Body of pancreas (tissue), 4 donors: ENCODE measurements around the gene HOXD8. TPM values are rescaled to one million over a fixed set of nuclear protein-coding genes. Genes with fewer than 3 reads are reported as not detected.

Experiments used
- ATAC-seq: fragments of 150-250 bp; one replicate; pipeline ENCODE4 v1.9.1; 2016
- DNase-seq, 4 donors: peaks; one replicate each; pipeline ENCODE4 v3.0.0-alpha.2; 2019
- H3K27ac ChIP-seq, 4 donors: fragments of 200-600 bp; sonication (generic); 1 replicate in 3 of 4; 2 replicates in 1 of 4; pipeline versions ENCODE4 v1.5.1 to v1.6.1; 2016 to 2019; ENCODE audit warnings: mild to moderate bottlenecking in 1 of 4, mixed read lengths in 1 of 4, moderate library complexity in 1 of 4
- H3K27me3 ChIP-seq, 2 donors: fragments of 200-600 bp; sonication (generic); one replicate each; pipeline ENCODE4 v1.6.0; 2016; ENCODE audit warnings: mild to moderate bottlenecking in 1 of 2
- H3K36me3 ChIP-seq, 2 donors: fragments of 200-600 bp; sonication (generic); replicated peaks in 1 of 2; 2 replicates each; pipeline ENCODE4 v1.5.1; 2016; ENCODE audit warnings: low read depth in 2 of 2; ENCODE audit not compliant: insufficient read depth in 1 of 2
- H3K4me1 ChIP-seq: fragments of 200-600 bp; sonication (generic); one replicate; pipeline ENCODE4 v1.6.0; 2016
- H3K4me3 ChIP-seq, 2 donors: fragments of 200-600 bp; sonication (generic); 1 replicate in 1 of 2; 2 replicates in 1 of 2; pipeline ENCODE4 v1.5.1; 2016 to 2019
- H3K9me3 ChIP-seq, 3 donors: fragments of 200-600 bp; sonication (generic); 1 replicate in 2 of 3; 2 replicates in 1 of 3; pipeline ENCODE4 v1.5.1; 2016
- POLR2A ChIP-seq, 3 donors: fragments of 450-650 bp; IDR thresholded peaks; one replicate each; pipeline ENCODE4 v1.6.1; 2016; ENCODE audit warnings: antibody characterized with exemption in 3 of 3, mild to moderate bottlenecking in 2 of 3
- WGBS, 2 donors: methylation state at CpG; one replicate each; pipeline ENCODE4 v1.1.5; 2017; 5-methylcytosine and 5-hydroxymethylcytosine counted together
- intact Hi-C: fragments of 100-400 bp; cut with DNase I; formaldehyde crosslinking; loops from one replicate; pipeline ENCODE4 v1.15.1; 2023
- total RNA-seq, 2 donors: library from RNA; depleted of rRNA; stranded (reverse); fragments of >200 nt; gene quantifications; one replicate each; pipeline ENCODE4 v1.1.0, GENCODE V29; 2016
- TF ChIP-seq, protein P1 (sequence below), 7 experiments: fragments of 450-650 bp in 4 of 7; fragments of 200-600 bp in 3 of 7; sonication (generic) in 3 of 7; IDR thresholded peaks; one replicate each; pipeline ENCODE4 v1.5.1; 2016 to 2019; ENCODE audit warnings: antibody characterized with exemption in 7 of 7

HOXD8 gene
- total RNA-seq, 2 donors from 2014 or later, result 2.6 to 3.1 TPM

DNA sequence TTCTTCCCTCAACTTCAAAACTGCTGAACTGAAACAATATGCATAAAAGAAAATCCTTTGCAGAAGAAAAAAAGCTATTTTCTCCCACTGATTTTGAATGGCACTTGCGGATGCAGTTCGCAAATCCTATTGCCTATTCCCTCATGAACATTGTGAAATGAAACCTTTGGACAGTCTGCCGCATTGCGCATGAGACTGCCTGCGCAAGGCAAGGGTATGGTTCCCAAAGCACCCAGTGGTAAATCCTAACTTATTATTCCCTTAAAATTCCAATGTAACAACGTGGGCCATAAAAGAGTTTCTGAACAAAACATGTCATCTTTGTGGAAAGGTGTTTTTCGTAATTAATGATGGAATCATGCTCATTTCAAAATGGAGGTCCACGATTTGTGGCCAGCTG, 8.4 kb downstream of the HOXD8 start:
- Histone ChIP-seq H3K4me3 (no peak overlapping the region), H3K27me3 (peaks cover 0 to 55% of the 10 kb centered on the region in 2 donors), H3K4me1 (peaks cover 26% of the 10 kb centered on the region), H3K27ac (no peak overlapping the region), H3K36me3 (no peaks in the 10 kb centered on the region), H3K9me3 (no peaks in the 10 kb centered on the region)
- ATAC-seq (no peak), DNase-seq (no peak)
- 31 to 37% methylated on average over 8 of the region's 8 CpGs for WGBS, 2 donors
- intact Hi-C loops, result no loop called here
- no peak for TF ChIP-seq POLR2A (IDR thresholded peaks at IDR 0.05)
- TF ChIP-seq, protein P1, sequence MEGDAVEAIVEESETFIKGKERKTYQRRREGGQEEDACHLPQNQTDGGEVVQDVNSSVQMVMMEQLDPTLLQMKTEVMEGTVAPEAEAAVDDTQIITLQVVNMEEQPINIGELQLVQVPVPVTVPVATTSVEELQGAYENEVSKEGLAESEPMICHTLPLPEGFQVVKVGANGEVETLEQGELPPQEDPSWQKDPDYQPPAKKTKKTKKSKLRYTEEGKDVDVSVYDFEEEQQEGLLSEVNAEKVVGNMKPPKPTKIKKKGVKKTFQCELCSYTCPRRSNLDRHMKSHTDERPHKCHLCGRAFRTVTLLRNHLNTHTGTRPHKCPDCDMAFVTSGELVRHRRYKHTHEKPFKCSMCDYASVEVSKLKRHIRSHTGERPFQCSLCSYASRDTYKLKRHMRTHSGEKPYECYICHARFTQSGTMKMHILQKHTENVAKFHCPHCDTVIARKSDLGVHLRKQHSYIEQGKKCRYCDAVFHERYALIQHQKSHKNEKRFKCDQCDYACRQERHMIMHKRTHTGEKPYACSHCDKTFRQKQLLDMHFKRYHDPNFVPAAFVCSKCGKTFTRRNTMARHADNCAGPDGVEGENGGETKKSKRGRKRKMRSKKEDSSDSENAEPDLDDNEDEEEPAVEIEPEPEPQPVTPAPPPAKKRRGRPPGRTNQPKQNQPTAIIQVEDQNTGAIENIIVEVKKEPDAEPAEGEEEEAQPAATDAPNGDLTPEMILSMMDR (IDR thresholded peaks at IDR 0.05), result no peak

- Histone ChIP-seq H3K36me3 (no peaks in the 10 kb centered on the region), H3K4me3 (no peak overlapping the region), H3K4me1 (peaks cover 26% of the 10 kb centered on the region), H3K27ac (no peak overlapping the region), H3K27me3 (peaks cover 0 to 55% of the 10 kb centered on the region in 2 donors), H3K9me3 (no peaks in the 10 kb centered on the region)
- no peak for ATAC-seq
- TF ChIP-seq, protein P1 (IDR thresholded peaks at IDR 0.05), result no peak
- DNase-seq, result no peak
- WGBS, 2 donors, result 9 to 12% methylated on average over 14 of the region's 14 CpGs
- intact Hi-C loops, result no loop called here
Measured at GRCh38 chr2:176138526-176138922, 9.0 kb downstream of the HOXD8 start.

DNA sequence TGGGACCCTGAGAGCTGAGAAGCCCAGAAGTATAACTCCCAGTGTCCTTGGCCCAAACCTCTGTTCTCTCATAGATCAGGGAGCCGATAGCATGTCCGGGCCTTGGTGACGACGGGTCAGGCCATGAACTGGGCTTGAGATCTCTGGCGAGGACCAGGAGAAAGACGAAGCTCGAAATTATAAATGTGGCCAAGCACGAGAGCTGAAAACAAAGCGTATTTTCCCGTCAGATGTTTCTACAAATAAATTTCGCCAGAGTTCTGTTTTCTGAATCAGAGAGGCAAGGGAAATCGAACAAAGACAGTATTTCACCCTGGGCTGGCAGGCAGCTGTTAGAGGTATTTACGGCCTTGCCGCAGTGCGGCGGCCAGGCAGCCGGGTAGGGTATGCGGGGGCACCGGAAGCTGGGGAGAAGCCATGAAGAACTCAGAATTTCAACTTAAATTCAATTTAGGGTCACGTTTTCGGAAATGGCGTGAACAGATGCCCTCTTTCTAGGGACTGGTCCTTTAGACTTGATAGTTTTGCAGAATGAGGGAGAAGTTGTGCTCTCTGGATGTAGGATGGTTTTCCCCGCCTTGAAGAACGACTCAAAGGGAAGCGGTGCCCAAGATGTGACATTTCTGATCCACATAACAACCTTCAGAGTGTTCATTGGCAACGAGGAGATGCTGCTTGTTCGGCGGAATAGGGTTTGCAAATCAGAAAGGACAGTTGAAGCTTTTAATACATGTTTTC, 9.6 kb downstream of the HOXD8 start:
- H3K27ac ChIP-seq, result no peak overlapping the region
- peaks cover 0 to 50% of the 10 kb centered on the region in 2 donors for H3K27me3 ChIP-seq
- no peak for ATAC-seq
- no peaks in the 10 kb centered on the region for H3K36me3 ChIP-seq
- TF ChIP-seq, protein P1 (IDR thresholded peaks at IDR 0.05), result no peak
- TF ChIP-seq POLR2A (IDR thresholded peaks at IDR 0.05), result no peak
- H3K4me1 ChIP-seq, result peaks cover 26% of the 10 kb centered on the region
- H3K9me3 ChIP-seq, result no peaks in the 10 kb centered on the region
- no peak for DNase-seq
- no peak overlapping the region for H3K4me3 ChIP-seq
- 10 to 20% methylated on average over 28 of the region's 28 CpGs for WGBS, 2 donors
- intact Hi-C loops, result no loop called here

GRCh38 chr2:176139661-176140512, 10.4 kb downstream of the HOXD8 start:
- Histone ChIP-seq H3K9me3 (no peaks in the 10 kb centered on the region), H3K36me3 (no peaks in the 10 kb centered on the region), H3K27ac (peak overlapping the region in 2 of 4 donors; percentile 26 to 27), H3K4me3 (no peak overlapping the region), H3K4me1 (peaks cover 26% of the 10 kb centered on the region), H3K27me3 (peaks cover 0 to 44% of the 10 kb centered on the region in 2 donors)
- intact Hi-C loops, result loop anchor here (5.0 to 10.0 kb wide), 2 partner anchors 317 to 405 kb away; no protein-coding TSS in a partner anchor
- peak; percentile 31 for ATAC-seq
- WGBS, 2 donors, result 8 to 15% methylated on average over 41 of the region's 41 CpGs
- no peak for DNase-seq
- TF ChIP-seq, protein P1 (IDR thresholded peaks at IDR 0.05), result no peak
- no peak for TF ChIP-seq POLR2A (IDR thresholded peaks at IDR 0.05)
